Right cardiac atrium (tissue), 5 donors: ENCODE measurements around the gene EFNA2. TPM values are rescaled to one million over a fixed set of nuclear protein-coding genes. Genes with fewer than 3 reads are reported as not detected.
A peak's percentile ranks its signal among the peaks of the same experiment; 100 is the strongest.

Experiments used
- ATAC-seq, 2 donors: fragments of 200-7000 bp; cut with Tn5 transposase; one replicate each; pipeline versions ENCODE4 v1.8.0 to v1.9.1; 2020; ENCODE audit warnings: moderate library complexity in 2 of 2, mild to moderate bottlenecking in 1 of 2
- DNase-seq, 3 donors: peaks; one replicate each; pipeline ENCODE4 v3.0.0-alpha.2; 2020
- H3K27ac ChIP-seq: one replicate; pipeline ENCODE4 v1.5.1; 2013; ENCODE audit warnings: mild to moderate bottlenecking, low read length, control low read depth, moderate library complexity
- H3K27me3 ChIP-seq: one replicate; pipeline ENCODE4 v1.6.1; 2013; ENCODE audit not compliant: control insufficient read depth, insufficient read depth
- H3K4me1 ChIP-seq: one replicate; pipeline ENCODE4 v1.6.1; 2013; ENCODE audit warnings: low read length; ENCODE audit not compliant: control insufficient read depth, insufficient read depth
- H3K4me3 ChIP-seq: one replicate; pipeline ENCODE4 v1.5.1; 2013; ENCODE audit warnings: low read length, control low read depth
- H3K9me3 ChIP-seq: one replicate; pipeline ENCODE4 v1.6.1; 2013; ENCODE audit warnings: low read length; ENCODE audit not compliant: control insufficient read depth
- WGBS: extraction: QIAGEN DNeasy Blood & Tissue Kit; methylation state at CpG from one replicate; pipeline ENCODE4 v1.1.7; 2013; 5-methylcytosine and 5-hydroxymethylcytosine counted together
- intact Hi-C, 4 donors: fragments of 100-400 bp; cut with DNase I; formaldehyde crosslinking; loops; one replicate each; pipeline versions ENCODE4 v1.11.0 to v1.14.0; 2022 to 2023
- polyA plus RNA-seq: library from polyadenylated mRNA; stranded (reverse); fragments of 200-250 nt; gene quantifications from one replicate; pipeline ENCODE4 v1.2.3, GENCODE V29; 2013
- total RNA-seq, 4 donors: library from RNA; stranded (reverse); fragmentation: NEBNext Ultra II Directional; extraction: Animal tissue kit (Norgen Biotek cat#: 25700); gene quantifications; one replicate each; pipeline ENCODE4 v1.2.1, GENCODE V29; 2021
- donor health status: healthy with polysubstance abuse.
- donor health status: DM: no; HTN: yes; CAD: no.
- donor health status: DM: no; HTN: no; CAD: no.
- donor health status: DM: no; HTN: yes; CAD: no; lungs with severe emphysema.
- donor health status: DM: yes; HTN: yes; CAD: no.

EFNA2 gene
- total and polyA plus RNA-seq, 5 donors = not detected

DNA sequence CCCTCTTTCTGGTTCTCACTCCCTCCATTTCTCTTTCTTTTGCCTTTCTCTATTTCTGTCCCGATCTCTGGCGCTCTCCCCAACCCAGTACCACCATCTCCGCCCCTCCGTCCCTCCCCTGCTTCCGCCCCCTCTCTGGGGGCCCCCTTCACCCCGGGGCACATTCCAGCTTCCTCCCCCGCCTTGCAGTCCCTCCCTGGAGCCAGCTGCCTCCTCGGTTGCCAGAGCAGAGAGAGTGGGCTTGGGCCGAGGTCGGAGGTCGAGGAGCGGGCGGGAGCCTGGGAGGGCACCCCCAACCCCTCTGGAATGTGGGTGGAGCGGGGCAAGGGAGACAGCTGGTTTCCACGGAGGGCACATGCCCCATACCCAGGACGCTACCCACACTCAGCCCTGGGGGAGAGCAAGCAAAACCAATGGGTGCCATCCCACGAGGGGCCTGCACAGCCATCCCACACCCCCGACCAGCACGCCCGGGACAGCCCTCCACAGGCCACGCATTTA lies 23.0 kb upstream of the EFNA2 start:
- Histone ChIP-seq H3K27me3 (no peaks in the 10 kb centered on the region), H3K4me3 (no peak overlapping the region), H3K27ac (peak overlapping the region; percentile 84), H3K9me3 (no peaks in the 10 kb centered on the region), H3K4me1 (peaks cover 10% of the 10 kb centered on the region)
- 64% methylated on average over 21 of the region's 21 CpGs for WGBS
- DNase-seq (no peak), ATAC-seq (no peak)
- intact Hi-C loops = no loop called here

DNA sequence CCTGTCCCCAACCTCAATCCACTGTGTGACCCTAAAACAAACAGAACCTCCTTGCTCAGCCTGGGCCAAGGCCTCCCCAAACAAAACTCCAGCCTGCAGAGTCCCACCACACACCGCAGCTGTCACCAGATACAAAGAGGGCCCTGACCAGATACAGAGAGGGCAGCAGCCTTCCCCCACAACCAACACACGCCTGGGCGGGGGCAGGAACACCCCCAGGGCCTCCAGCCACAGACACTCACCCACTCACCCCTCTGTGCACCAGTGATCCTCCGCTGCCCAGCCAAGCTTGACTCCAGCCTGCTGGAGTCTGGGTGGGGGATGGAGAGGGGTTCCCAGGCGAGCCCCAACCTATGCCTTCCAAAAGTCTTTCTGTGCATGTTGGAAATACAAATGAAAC lies 22.5 kb upstream of the EFNA2 start:
- no peak for DNase-seq

DNA sequence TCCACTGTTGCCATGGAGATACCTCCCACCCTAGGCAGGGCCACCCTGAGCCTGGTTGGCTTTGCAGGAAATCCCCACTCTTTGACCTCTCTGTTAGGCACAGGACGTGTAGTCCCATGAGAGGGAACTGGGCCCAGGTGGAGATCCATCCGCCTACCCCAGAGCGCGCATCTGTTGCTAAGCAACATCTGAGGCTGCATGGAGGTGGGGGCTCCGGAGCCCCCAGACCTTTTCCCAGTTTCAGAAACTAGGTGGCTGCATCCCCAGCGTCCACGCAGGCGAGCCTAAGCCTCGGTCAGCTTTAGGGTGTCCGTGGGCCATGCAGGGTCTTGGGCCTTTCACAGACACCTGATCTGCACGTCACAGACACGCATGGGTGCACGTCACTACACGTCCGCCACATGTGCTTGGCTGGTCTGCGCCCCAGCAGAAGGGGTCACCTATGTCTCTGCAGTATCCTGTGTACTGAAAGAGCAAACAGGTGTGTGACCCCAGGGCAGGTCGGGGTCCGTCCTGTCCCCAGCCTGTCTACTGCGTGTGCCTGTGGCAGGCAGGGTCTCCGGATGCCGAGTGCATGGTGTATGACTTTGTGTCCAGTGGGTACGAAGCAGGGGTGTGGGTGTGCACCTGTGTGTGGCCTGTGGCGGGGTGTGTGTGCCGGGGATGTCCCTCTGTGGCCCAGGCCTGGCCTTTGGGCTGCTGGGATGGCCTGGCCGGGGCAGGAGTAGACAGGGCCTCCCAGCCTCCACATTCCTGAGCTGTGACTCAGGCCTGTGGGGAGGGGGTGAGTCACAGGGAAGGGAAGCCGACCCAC lies 20.7 kb upstream of the EFNA2 start:
- ATAC-seq (peak in 1 of 2 donors; percentile 12), DNase-seq (peak; percentile 83 to 87 (median 87))
- intact Hi-C loops = no loop called here
- Histone ChIP-seq H3K9me3 (no peaks in the 10 kb centered on the region), H3K27ac (peak overlapping the region; percentile 10), H3K4me3 (no peak overlapping the region), H3K4me1 (peaks cover 10% of the 10 kb centered on the region), H3K27me3 (no peaks in the 10 kb centered on the region)
- WGBS = 69% methylated on average over 26 of the region's 26 CpGs

More for the DNA sequence above, 22.5 kb upstream of the EFNA2 start:
- Histone ChIP-seq H3K9me3 (no peaks in the 10 kb centered on the region), H3K4me3 (no peak overlapping the region), H3K4me1 (peaks cover 10% of the 10 kb centered on the region), H3K27ac (no peak overlapping the region), H3K27me3 (no peaks in the 10 kb centered on the region)
- intact Hi-C loops = no loop called here
- no peak for ATAC-seq
- WGBS = 77% methylated on average over 5 of the region's 5 CpGs

DNA sequence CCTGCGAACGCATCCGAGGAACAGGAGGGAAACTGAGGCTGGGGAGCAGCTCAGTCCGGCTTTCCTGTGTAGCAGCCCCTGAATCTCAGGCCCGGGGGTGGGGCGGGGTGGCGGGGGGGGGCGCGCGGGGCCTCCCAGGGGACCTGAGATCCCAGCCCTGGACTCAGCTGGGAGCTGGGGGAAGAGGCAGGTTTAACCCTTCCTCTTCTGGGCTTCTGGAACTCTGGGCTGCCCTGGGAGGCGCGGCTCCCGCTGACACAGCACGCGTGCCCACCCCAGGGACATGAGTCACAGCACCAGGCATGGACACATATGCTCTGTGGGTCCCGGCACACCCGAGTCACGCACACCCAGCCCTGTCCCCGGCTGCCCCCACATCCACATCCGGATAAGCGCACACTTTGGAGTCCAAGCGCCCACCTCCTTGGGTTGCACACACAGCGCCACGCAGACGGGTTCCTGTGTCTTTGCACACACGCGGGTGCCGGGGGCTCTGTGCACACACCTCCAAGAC lies 20.0 kb upstream of the EFNA2 start:
- WGBS = 18% methylated on average over 28 of the region's 28 CpGs
- intact Hi-C loops = loop anchor here in 2 of 4 donors (2.0 kb wide), 1 partner anchor 21 kb away; no protein-coding TSS in a partner anchor
- ATAC-seq (peak; percentile 1 to 25), DNase-seq (peak; percentile 88 to 91 (median 89))
- Histone ChIP-seq H3K9me3 (no peaks in the 10 kb centered on the region), H3K4me3 (no peak overlapping the region), H3K27me3 (no peaks in the 10 kb centered on the region), H3K4me1 (peaks cover 13% of the 10 kb centered on the region), H3K27ac (peak overlapping the region; percentile 84)

DNA sequence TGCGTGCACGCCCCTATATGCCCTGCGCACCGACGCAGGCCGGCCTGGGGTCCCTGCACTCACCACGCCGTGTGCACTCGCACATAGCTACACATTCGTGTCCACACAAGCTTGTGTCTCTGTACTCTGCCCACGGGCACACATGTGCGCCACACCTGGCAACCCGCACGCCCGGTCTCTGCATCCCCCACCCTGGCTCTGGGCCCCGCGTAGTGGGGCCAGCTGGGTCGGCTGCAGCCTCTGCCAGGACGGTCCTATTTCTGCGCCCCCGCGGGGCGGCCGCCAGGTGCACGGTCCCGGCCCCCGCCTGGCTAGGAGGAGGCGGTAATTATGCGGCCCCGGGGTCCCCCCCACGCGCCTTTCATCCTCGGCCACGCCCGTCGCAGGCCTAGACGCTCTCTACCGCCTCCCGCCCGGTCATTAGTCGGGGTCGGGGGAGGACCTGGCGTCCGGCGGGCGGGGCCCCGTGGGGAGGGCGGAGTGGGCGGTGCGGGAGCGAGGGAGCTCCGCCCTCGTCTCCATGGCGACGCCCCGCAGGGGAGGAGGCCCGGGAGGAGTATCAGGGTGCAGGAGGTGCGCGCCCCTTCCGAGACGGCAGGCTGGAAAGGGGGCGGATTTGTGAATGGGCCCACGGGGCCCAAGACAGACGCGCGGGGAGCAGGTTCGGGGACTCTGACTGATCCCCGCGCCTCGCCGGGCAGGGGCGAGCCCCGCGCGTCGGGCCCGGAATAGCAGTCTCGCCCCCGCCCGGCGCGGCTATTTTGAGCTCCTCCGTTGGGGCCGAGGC lies 19.4 kb upstream of the EFNA2 start:
- no peaks in the 10 kb centered on the region for H3K9me3 ChIP-seq
- WGBS = 3% methylated on average over 84 of the region's 84 CpGs
- no peaks in the 10 kb centered on the region for H3K27me3 ChIP-seq
- peak overlapping the region; percentile 24 for H3K4me3 ChIP-seq
- H3K4me1 ChIP-seq = peaks cover 18% of the 10 kb centered on the region
- H3K27ac ChIP-seq = peak overlapping the region; percentile 84
- intact Hi-C loops = loop anchor here in 2 of 4 donors (2.0 kb wide), 1 partner anchor 22 kb away; no protein-coding TSS in a partner anchor
- DNase-seq (peak; percentile 93 to 96 (median 95)), ATAC-seq (peak; percentile 54 to 69)

DNA sequence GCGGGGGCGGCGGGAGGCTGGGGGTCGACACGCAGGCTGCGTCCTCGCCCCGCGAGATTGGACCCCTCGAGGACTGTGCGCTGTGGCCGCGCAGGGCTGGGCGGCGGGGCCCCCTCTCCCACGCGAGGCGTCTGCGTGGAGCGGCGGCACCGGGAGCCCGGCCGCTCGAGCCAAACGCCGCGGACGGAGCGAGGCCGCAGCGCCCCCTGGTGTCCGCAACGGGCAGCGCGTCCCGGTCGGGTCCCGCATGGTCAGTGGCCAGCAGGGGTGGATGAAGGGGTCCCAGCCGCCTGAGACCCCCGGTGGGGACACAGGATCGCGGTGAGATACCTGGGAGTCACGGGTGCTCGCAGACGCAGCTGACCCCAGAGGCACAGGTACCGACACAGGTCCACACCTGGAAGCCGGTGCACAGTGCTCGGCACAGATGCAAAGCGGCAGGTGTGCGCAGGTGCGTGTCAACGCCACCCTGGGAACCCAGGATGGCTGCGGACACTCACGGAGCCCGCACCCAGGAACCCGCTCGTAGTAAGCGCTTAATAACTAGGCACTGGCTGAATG lies 18.7 kb upstream of the EFNA2 start:
- peaks cover 13% of the 10 kb centered on the region for H3K4me1 ChIP-seq
- DNase-seq (peak; percentile 75 to 94 (median 91)), ATAC-seq (peak; percentile 13 to 19)
- no peaks in the 10 kb centered on the region for H3K9me3 ChIP-seq
- intact Hi-C loops = loop anchor here in 2 of 4 donors (2.0 kb wide), 1 partner anchor 22 kb away; no protein-coding TSS in a partner anchor
- peak overlapping the region; percentile 24 for H3K4me3 ChIP-seq
- H3K27me3 ChIP-seq = no peaks in the 10 kb centered on the region
- 1% methylated on average over 59 of the region's 59 CpGs for WGBS
- H3K27ac ChIP-seq = peak overlapping the region; percentile 84

DNA sequence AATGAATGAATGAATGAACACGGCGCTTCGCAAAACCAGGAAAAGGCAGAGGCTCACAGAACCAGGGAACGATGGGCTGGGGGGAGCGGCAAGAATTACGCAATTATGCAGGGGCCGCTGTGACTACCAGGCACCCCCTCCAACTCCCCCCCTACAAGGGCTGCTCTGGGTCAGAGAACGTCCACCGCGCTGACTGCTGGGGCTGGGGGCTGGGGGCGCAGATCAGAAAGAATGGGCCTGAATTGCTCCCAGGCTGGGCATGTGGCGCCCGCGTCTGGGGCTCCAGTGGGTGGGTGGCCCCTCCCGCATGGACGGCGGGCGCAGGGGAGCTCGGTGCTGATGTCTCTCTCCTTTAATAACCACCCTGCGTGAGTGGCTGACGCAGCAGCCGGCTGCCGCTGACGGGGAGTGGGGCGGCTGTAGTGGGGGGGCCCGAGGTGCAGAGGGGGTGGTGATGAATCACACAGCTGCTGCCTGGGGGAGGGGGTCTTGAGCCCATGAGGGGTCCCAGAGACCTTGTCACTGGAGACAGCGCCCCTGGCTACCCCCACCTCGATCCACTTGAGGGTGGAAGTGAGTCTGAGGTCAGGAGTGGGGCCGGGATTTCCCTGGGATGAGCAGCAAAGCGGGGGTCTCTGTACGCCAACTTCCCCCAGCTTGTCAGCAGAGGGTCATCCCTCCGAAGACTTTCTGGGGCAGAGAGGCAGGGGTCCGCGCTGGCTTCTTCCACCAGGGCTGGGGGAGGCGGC lies 18.0 kb upstream of the EFNA2 start:
- Histone ChIP-seq H3K4me3 (no peak overlapping the region), H3K9me3 (no peaks in the 10 kb centered on the region), H3K4me1 (peaks cover 11% of the 10 kb centered on the region), H3K27me3 (no peaks in the 10 kb centered on the region), H3K27ac (no peak overlapping the region)
- 28% methylated on average over 35 of the region's 35 CpGs for WGBS
- intact Hi-C loops = loop anchor here in 2 of 4 donors (2.0 kb wide), 1 partner anchor 23 kb away; no protein-coding TSS in a partner anchor
- no peak for ATAC-seq
- peak; percentile 52 to 77 (median 69) for DNase-seq

DNA sequence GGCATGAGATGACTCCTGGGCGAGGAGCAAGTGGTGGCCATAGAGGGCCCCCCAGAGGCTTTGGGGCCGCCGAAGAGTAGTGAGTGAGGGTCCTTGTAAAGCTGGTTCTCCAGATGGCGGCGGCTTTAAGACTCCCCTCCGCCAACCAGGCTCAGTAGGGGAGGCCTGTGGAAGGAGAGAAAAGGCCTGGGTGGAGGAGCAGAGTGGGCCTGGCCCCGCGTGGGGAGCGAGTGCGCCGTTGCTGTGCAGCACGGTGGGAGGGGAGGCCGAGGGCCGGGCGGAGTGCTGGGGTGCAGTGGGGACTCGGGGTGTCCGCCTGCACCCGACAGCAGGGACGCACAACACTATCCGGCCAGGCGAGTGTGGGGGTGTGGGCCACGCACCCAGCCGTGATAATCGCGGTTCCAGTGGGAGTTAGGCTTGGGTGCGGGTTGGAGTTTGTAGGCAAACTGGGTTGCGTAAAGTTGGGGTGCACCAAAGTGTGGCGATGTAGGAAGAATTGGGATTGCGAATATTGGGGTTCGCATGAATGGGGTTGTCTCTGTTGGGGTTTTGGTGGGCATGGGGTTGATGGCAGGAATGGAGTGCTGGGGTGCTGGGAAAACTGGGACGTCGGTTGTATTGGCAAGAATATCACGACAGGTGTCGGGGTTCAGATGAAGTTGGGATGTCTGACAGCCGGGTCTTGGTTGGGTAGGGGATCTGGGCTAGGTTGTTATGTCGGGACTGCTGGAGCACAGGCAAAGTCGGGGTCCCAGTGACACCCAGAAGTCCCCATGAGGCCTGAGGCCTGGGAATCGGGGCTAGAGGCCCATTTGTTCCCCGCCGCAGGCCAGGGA lies 17.2 kb upstream of the EFNA2 start:
- Histone ChIP-seq H3K9me3 (no peaks in the 10 kb centered on the region), H3K27me3 (no peaks in the 10 kb centered on the region), H3K27ac (peak overlapping the region; percentile 40), H3K4me1 (peaks cover 12% of the 10 kb centered on the region), H3K4me3 (no peak overlapping the region)
- intact Hi-C loops = no loop called here
- DNase-seq (peak in 2 of 3 donors; percentile 76 to 77), ATAC-seq (no peak)
- WGBS = 48% methylated on average over 40 of the region's 40 CpGs

DNA sequence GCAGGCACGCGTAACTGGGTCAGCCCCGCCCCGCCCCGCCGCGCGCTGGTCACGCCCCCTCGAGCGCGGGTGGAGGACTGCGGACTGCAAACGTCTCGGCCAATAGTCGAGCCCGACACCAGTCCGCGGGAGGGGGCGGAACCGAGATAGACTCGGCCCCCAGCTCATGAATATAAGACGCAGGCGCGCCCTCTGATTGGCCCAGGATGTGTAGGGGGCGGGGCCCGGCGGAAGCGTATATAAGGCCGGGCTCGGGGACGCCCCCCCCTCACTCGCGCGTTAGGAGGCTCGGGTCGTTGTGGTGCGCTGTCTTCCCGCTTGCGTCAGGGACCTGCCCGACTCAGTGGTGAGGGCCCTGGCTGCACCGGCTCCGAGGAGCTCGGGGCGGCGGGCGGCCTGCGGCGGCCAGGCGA lies 16.6 kb upstream of the EFNA2 start, which contains the start of gene CIRBP:
CIRBP (plus strand) TSS at position 268 of the 413 bp plus-strand sequence. CDS start 1,602 bp downstream, outside the sequence.
- Histone ChIP-seq H3K4me3 (peak within 1 kb of the TSS; percentile 82), H3K9me3 (no peaks in the 10 kb centered on the region), H3K27ac (peak within 1 kb of the TSS; percentile 98), H3K27me3 (no peaks in the 10 kb centered on the region), H3K4me1 (peaks cover 14% of the 10 kb centered on the region)
- intact Hi-C loops = no loop called here
- under 1% methylated on average over 50 of the region's 50 CpGs for WGBS
- ATAC-seq (peak; percentile 68 to 81), DNase-seq (peak; percentile 100)
